Posterior vena cava (tissue), 2 donors: ENCODE measurements around the gene KRT76. TPM values are rescaled to one million over a fixed set of nuclear protein-coding genes. Genes with fewer than 3 reads are reported as not detected.
A peak's percentile ranks its signal among the peaks of the same experiment; 100 is the strongest.
"Not testable (repeated sequence)": the region's sequence is repeated elsewhere in the genome, so short reads cannot be mapped to it uniquely, and the experiment has no call there.

Experiments used
- DNase-seq: peaks from one replicate; pipeline ENCODE4 v3.0.0-alpha.2; 2020; ENCODE audit warnings: low spot score
- intact Hi-C, 2 donors: fragments of 100-400 bp; cut with DNase I; formaldehyde crosslinking; loops; one replicate each; pipeline versions ENCODE4 v1.14.1 to v1.14.2; 2022 to 2023
- total RNA-seq, 2 donors: library from RNA; stranded (reverse); fragmentation: NEBNext Ultra II Directional; extraction: Animal tissue kit (Norgen Biotek cat#: 25700); gene quantifications; one replicate each; pipeline ENCODE4 v1.2.1, GENCODE V29; 2021
- donor health status: DM: yes; HTN: yes; CAD: no.
- donor health status: DM: yes; HTN: yes; CAD: no.

Gene KRT76
- total RNA-seq, 2 donors from 2014 or later, result not detected

GRCh38 chr12:52799505-52800211 lies 22.5 kb upstream of the KRT76 start:
- no peak for DNase-seq
- intact Hi-C loops, result no loop called here

- intact Hi-C loops, result no loop called here
- no peak for DNase-seq
These were observed 21.7 kb upstream of the KRT76 start for GRCh38 chr12:52798671-52799504.

DNA sequence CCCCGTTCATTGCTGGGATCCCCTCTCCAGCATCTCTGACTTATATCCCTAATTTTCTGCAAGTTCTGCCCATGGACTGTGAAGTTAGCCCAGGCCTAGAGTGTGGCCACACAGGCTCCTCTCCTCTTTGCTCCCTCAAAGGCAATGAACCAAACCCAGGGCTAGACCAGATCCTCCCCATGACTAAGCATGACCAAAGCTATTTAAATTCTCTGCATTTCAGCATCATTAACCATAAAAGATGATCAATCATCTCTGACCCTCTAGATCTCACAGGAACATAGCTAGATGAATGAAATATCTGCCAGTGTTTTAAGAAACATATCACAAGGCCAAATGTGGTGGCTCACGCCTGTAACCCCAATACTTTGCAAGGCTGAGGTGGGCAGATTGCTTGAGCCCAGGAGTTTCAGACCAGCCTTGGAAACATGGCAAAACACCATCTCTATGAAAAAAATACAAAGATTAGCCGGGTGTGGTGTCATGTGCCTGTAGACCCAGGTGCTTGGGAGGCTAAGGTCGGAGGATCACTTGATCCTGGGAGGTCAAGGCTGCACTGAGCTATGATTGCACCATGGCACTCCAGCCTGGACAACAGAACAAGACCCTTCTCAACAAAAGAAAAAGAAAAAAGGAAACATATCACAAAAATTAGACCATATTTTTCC lies 21.0 kb upstream of the KRT76 start:
- no peak for DNase-seq
- intact Hi-C loops, result no loop called here

DNA sequence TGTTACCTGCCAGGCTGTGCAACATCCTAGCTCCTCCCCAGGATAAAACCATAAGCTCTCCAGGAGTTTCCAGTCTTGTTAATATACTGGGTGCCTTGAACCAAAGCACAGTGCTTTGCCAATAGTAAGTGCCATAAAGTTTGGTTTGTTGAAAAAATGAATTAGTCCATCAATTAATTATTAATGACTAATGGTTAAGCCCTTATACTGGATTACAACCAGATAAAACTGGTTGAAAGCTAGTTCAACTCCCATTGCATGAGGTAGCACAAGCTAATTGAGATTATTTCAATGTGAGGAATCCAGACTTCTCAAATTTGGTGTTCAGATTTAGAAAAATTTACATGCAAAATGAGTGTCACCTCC lies 20.4 kb upstream of the KRT76 start:
- intact Hi-C loops, result no loop called here
- DNase-seq, result no peak

DNA sequence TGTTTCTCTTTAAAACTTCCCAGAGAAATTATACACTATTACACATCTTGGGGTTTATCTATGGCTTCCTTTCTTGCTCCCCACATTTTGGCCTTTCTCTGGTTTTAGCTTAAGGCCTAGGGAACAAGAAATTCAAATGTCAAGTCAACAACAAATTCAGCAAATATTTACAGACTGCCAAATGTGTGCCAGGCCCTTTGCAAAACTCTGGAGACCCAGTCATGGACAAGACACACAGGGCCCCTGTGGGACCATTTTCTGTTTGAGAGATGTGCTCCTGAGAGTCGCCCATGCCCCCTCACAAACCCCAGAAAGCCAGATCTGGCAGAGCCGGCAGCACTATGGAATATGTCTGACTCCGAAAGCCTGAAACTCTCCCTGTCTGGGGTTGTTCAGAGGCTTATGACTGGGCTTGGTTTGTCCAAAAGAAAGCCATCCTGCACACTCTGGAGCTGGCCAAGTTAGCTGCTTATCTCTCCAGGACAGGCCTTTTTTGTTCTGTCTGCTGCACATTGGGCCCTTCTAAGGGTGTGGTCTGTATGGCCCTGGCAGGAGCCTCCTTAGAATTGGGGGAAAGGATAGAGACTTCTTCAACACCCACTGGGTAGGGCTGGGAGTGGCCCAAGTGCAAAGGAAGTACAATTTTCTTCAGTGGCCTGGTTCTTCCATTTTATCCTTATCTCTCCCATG lies 19.8 kb upstream of the KRT76 start:
- intact Hi-C loops, result no loop called here
- no peak for DNase-seq

- intact Hi-C loops, result no loop called here
- no peak for DNase-seq
These were observed 19.3 kb upstream of the KRT76 start for GRCh38 chr12:52796429-52796794.

DNA sequence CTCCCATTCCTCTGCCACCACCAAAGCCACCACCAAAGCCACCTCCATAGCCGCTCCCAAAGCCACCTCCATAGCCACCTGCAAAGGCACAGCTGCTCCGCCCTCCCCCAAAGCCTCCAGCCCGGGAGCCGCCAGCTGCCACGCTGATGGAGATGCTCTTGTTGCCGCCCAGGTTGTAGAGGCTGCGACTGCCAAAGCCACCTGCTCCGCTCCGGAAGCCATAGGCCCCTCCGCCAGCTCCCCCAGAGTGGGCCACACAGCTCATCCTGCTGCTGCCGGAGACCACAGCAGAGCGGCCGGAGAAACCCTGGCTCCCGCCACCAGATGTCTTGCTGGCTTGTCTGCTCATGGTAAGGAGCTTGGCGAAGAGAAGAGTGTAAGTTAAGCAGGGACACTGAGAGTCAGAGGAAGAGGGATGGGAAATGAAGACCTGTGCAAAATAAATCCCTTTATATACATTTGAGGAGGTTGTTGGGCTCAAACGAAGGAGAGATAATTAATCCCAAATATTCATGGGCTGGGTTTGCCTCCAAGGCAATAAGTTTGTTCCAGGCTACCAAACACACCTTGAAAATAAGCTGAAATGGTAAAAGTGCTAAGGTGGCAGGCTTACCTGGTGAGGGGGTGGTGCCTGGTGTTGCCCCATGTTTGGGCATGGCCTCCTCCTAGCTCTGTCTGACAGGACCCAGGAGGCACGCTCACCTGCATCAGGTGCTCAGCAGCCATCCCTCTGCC lies 18.7 kb upstream of the KRT76 start, which contains the start of gene KRT3:
KRT3 (minus strand) TSS at position 424 of the 735 bp plus-strand sequence; CDS start at position 349, 75 bp downstream.
- intact Hi-C loops, result no loop called here
- peak; percentile 57 for DNase-seq

- intact Hi-C loops, result not testable (repeated sequence)
- DNase-seq, result peak; percentile 77
These were observed 18.2 kb upstream of the KRT76 start for GRCh38 chr12:52795332-52795674.

DNA sequence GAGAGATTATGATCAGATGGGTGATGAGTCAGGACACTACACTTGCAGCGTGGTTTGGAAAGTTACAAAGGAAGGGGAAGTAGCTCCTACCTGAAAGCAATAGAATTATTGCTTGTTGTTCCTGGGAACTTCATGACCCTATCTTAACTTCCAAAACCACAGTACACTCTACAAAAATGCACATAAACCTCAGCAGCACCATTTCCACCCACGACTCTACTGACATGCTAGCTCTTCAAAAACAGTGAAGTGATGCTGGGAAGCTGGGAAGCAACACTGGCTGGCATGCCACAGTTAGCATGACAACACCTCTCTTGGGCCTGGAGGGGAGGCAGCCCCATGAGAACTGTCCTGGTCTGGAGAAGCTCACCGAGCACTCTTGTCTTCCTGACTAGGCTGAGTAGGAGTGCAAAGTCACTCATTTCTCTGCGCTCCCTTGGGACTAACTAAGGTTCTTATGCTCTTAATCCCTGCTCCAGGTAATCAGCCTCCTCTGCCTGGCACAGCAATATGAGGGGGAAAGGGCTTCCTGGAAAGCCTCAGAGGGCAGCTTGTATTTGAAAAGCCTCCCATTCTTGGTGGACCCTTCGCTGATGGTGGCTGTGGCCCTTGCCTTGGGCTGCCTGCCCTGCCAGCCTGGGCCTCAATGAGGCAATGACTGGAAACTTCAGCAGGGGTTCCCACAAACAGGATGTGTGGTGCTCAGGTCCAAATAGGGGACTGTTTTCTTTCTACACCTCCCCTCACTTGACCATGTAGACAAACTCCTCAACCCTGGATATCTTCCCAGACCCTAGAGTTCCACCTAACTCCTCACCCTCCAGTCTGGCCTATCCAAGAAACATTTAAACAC lies 17.6 kb upstream of the KRT76 start:
- intact Hi-C loops, result no loop called here
- DNase-seq, result peak; percentile 65

DNA sequence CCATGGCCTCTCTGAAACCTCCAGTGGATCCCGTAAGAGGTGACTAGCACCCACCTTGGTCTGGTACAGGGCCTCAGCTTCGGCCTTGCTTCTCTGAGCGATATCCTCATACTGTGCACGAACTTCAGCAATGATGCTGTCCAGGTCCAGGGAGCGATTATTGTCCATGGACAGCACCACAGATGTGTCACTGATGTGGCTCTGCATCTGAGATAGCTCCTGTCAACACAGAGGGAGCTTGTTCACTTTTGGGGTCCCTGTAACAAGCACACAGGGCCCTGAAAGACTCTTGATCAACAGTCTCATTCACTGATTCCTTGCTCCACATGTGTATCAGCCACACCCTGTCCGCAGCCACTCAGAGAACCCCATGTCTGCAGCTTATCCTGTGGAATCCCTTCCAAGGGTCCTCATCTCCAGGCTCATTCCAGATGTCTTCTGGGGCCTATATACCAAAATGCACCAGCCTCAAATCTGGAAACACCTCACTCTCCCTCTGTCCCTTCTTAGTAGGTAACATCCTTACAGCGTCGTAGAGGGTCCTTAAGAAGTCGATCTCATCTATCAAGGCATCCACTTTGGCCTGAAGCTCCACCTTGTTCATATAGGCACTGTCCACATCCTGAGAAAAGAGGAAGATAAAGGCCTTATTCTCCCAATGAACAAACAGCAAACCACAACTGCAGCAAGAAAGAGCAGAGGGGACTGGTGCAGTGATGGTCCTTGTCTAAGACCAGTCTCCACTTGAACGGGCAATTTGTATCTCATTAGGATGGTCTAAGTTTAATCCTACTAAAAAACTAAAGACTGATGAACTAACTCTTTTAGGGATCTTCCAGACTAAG lies 15.3 kb upstream of the KRT76 start:
- intact Hi-C loops, result no loop called here
- peak; percentile 25 for DNase-seq

- intact Hi-C loops, result no loop called here
These were observed 14.4 kb upstream of the KRT76 start for GRCh38 chr12:52791271-52792184.

DNA sequence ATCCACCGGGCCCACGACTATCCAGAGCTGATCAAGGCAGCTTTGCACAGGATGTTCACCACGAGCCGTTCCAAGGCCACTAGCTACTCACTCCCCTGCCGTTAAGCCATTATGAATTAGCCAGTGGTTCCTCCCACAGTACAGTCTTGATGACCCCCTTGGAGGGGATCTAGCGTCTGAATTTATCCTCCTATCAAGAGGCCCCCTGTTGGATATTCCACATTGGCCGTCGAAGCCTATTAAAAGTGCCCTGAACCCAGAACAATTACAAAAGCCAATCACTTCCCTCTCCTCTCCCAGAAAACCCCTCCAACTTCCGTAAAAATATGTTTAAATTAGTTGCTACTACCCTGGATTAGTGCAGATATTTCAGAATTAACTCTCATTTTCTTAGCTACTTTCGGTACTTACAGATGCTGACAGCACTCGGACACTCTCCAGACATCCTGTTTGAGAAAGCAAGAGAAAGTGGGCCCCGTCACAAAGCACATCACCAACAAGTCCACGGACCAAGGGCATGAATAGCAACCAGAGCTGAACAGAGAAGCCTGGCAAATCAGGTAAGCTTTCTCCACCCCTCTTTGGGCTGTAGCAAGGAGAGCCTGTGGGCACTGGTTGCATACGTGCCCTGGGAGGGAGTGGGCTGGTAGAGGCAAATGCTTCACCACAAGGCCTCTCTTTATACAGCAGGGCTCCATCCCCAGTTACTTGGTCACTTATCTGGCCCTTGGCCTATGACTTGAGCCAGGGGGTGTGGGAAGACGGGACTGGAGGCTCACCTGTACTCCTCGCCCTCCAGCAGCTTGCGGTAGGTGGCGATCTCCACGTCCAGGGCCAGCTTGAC lies 13.5 kb upstream of the KRT76 start:
- no peak for DNase-seq
- intact Hi-C loops, result no loop called here

More at GRCh38 chr12:52791271-52792184, 14.4 kb upstream of the KRT76 start:
- peak; percentile 71 for DNase-seq

- intact Hi-C loops, result no loop called here
- DNase-seq, result peak; percentile 78
These were observed 12.7 kb upstream of the KRT76 start for GRCh38 chr12:52789637-52790426.

GRCh38 chr12:52788876-52789636 lies 11.9 kb upstream of the KRT76 start:
- intact Hi-C loops, result no loop called here
- DNase-seq, result peak; percentile 10
